SH-SY5Y (cell line): Measurements from ENCODE around the gene CDS1.

Experiments
- GATA2 ChIP-seq: IDR thresholded peaks from 2 replicates; pipeline ENCODE4 v1.6.1; 2011; ENCODE audit warnings: mild to moderate bottlenecking, low read depth, low read length
- GATA3 ChIP-seq: IDR thresholded peaks from 2 replicates; pipeline ENCODE4 v1.6.1; 2011; ENCODE audit warnings: low read depth, mild to moderate bottlenecking, low read length, moderate library complexity

- TF ChIP-seq GATA2 (no peak), GATA3 (no peak)
Observed at GRCh38 chr4:84638092-84638491, 55.2 kb downstream of the CDS1 start.
